IMR-90 (cell line): Measurements from ENCODE around the gene ZCCHC12. TPM values are rescaled to one million over a fixed set of nuclear protein-coding genes. Genes with fewer than 3 reads are reported as not detected.

Source experiments
- ATAC-seq: fragments of 200-7000 bp; cut with Tn5 transposase; 2 replicates; pipeline ENCODE4 v1.9.1; 2020; ENCODE audit warnings: low read depth, mild to moderate bottlenecking, moderate library complexity
- BruUV-seq: library from RNA; stranded (reverse); fragments of 400-500 nt; replicated peaks from 2 replicates; lab custom pipeline; 2021; lab: Mats Ljungman, UMichigan
- CTCF ChIA-PET: fragments of 300-600 bp; formaldehyde crosslinking; extraction: SDS; loops from one replicate; lab custom pipeline; 2021; ENCODE audit warnings: antibody characterized with exemption; lab: Yijun Ruan, JAX
- POLR2A ChIA-PET: fragments of 300-600 bp; sonication (Branson Sonifier 250); formaldehyde crosslinking; loops from one replicate; lab custom pipeline; 2022; ENCODE audit warnings: antibody characterized with exemption; ENCODE audit not compliant: unreplicated experiment; lab: Charles Lee
- DNase-seq: peaks from one replicate; pipeline ENCODE4 v3.0.0; 2013
- H2AFZ ChIP-seq: replicated peaks from 2 replicates; pipeline ENCODE3; 2013; ENCODE audit warnings: low read length, mild to moderate bottlenecking; ENCODE audit not compliant: poor library complexity
- H2AK5ac ChIP-seq: 2 replicates; pipeline ENCODE4 v1.6.1; 2013; ENCODE audit warnings: low read depth, low read length, inconsistent platforms
- H2AK9ac ChIP-seq: replicated peaks from 2 replicates; pipeline ENCODE3; 2013; ENCODE audit warnings: mild to moderate bottlenecking, low read depth, low read length, moderate library complexity; ENCODE audit not compliant: poor library complexity
- H2BK120ac ChIP-seq: 2 replicates; pipeline ENCODE4 v1.6.1; 2013; ENCODE audit warnings: low read depth, low read length, inconsistent platforms
- H2BK15ac ChIP-seq: 3 replicates; pipeline ENCODE4 v1.6.1; 2013; ENCODE audit warnings: low read depth, low read length, inconsistent platforms
- H2BK20ac ChIP-seq: 2 replicates; pipeline ENCODE4 v1.6.1; 2013; ENCODE audit warnings: low read depth, mild to moderate bottlenecking, inconsistent platforms, low read length, moderate library complexity
- H2BK5ac ChIP-seq: 2 replicates; pipeline ENCODE4 v1.6.1; 2013; ENCODE audit warnings: mild to moderate bottlenecking, low read depth, low read length, inconsistent platforms; ENCODE audit not compliant: poor library complexity, severe bottlenecking
- H3K14ac ChIP-seq: replicated peaks from 2 replicates; pipeline ENCODE4 v1.6.1; 2013; ENCODE audit warnings: low read depth, low read length, inconsistent platforms
- H3K18ac ChIP-seq: 2 replicates; pipeline ENCODE4 v1.6.1; 2013; ENCODE audit warnings: low read depth, low read length, control low read depth
- H3K23ac ChIP-seq: 2 replicates; pipeline ENCODE4 v1.6.1; 2013; ENCODE audit warnings: low read depth, low read length, inconsistent platforms
- H3K27ac ChIP-seq: 2 replicates; pipeline ENCODE4 v1.5.1; 2013; ENCODE audit warnings: mild to moderate bottlenecking, control low read depth, low read length; ENCODE audit not compliant: insufficient read depth
- H3K27me3 ChIP-seq: 2 replicates; pipeline ENCODE4 v1.6.1; 2013; ENCODE audit warnings: low read length; ENCODE audit not compliant: control insufficient read depth, insufficient read depth
- H3K36me3 ChIP-seq: 2 replicates; pipeline ENCODE4 v1.6.1; 2013; ENCODE audit warnings: low read length, mixed read lengths; ENCODE audit not compliant: control insufficient read depth, insufficient read depth
- H3K4ac ChIP-seq: 2 replicates; pipeline ENCODE4 v1.6.1; 2013; ENCODE audit warnings: low read depth, low read length, inconsistent platforms
- H3K4me1 ChIP-seq: 2 replicates; pipeline ENCODE4 v1.6.1; 2013; ENCODE audit warnings: low read length, mixed read lengths; ENCODE audit not compliant: control insufficient read depth, insufficient read depth
- H3K4me2 ChIP-seq: 2 replicates; pipeline ENCODE4 v1.6.1; 2013; ENCODE audit warnings: low read depth, mild to moderate bottlenecking, control low read depth, low read length, moderate library complexity
- H3K4me3 ChIP-seq: 2 replicates; pipeline ENCODE4 v1.5.1; 2013; ENCODE audit warnings: low read depth, mild to moderate bottlenecking, control low read depth, low read length, moderate library complexity; ENCODE audit not compliant: insufficient read depth
- H3K56ac ChIP-seq: 2 replicates; pipeline ENCODE4 v1.6.1; 2013; ENCODE audit warnings: low read length, inconsistent platforms; ENCODE audit not compliant: insufficient read depth; ENCODE audit errors: extremely low read depth
- H3K79me1 ChIP-seq, 2 experiments: 2 replicates each; pipeline ENCODE4 v1.6.1; 2013; ENCODE audit warnings: low read length in 2 of 2, inconsistent platforms in 1 of 2, low read depth in 1 of 2
- H3K9ac ChIP-seq: 2 replicates; pipeline ENCODE4 v1.6.1; 2013; ENCODE audit warnings: low read depth, low read length, control low read depth
- H3K9me1 ChIP-seq: 2 replicates; pipeline ENCODE4 v1.6.1; 2013; ENCODE audit warnings: low read length, inconsistent platforms; ENCODE audit not compliant: insufficient read depth
- H3K9me3 ChIP-seq: 2 replicates; pipeline ENCODE4 v1.6.1; 2013; ENCODE audit warnings: low read length; ENCODE audit not compliant: control insufficient read depth, insufficient read depth
- H4K20me1 ChIP-seq: 2 replicates; pipeline ENCODE4 v1.6.1; 2013; ENCODE audit warnings: low read length, inconsistent platforms; ENCODE audit not compliant: insufficient read depth
- H4K5ac ChIP-seq: 2 replicates; pipeline ENCODE4 v1.6.1; 2013; ENCODE audit warnings: mild to moderate bottlenecking, low read depth, low read length, control low read depth
- H4K8ac ChIP-seq, 2 experiments: 2 replicates each; pipeline ENCODE4 v1.6.1; 2013; ENCODE audit warnings: low read depth in 2 of 2, low read length in 2 of 2, control low read depth in 1 of 2, inconsistent platforms in 1 of 2
- H4K91ac ChIP-seq: 2 replicates; pipeline ENCODE4 v1.6.1; 2013; ENCODE audit warnings: low read depth, low read length, inconsistent platforms; ENCODE audit not compliant: insufficient read depth
- FOS ChIP-seq: fragments of 150-350 bp; IDR thresholded peaks from 2 replicates; pipeline ENCODE4 v1.6.1; 2016; ENCODE audit warnings: low read depth, low read length
- NFE2L2 ChIP-seq: fragments of 150-350 bp; IDR thresholded peaks from 2 replicates; pipeline ENCODE4 v1.6.1; 2016; ENCODE audit warnings: low read depth, mild to moderate bottlenecking, low read length
- RCOR1 ChIP-seq: IDR thresholded peaks from 2 replicates; pipeline ENCODE4 v1.6.1; 2012; ENCODE audit warnings: mild to moderate bottlenecking, low read length, improper control_type of control experiment; ENCODE audit not compliant: insufficient replicate concordance
- WGBS, 2 experiments: methylation state at CpG; one replicate each; pipeline versions ENCODE4 v1.1.5 to v1.1.7; 2013; ENCODE audit warnings: missing lambda C conversion rate in 2 of 2; ENCODE audit not compliant: insufficient read length in 1 of 2; ENCODE audit errors: extremely low coverage in 2 of 2; 5-methylcytosine and 5-hydroxymethylcytosine counted together
- dilution Hi-C: fragments of 300-500 bp; cut with HindIII; formaldehyde crosslinking; loops from one replicate; pipeline ENCODE4 v1.14.3; 2018; ENCODE audit warnings: low sequenced_read_pairs; ENCODE audit not compliant: unreplicated experiment
- in situ Hi-C: fragments of 300-500 bp; cut with MboI; formaldehyde crosslinking; loops from 3 replicates; pipeline ENCODE4 v1.14.3; 2019; ENCODE audit warnings: low sequenced_read_pairs, inconsistent platforms, mixed read lengths
- intact Hi-C: fragments of 100-400 bp; cut with micrococcal nuclease; formaldehyde crosslinking; loops from 2 replicates; pipeline ENCODE4 v1.10.0; 2022
- polyA plus RNA-seq, 3 experiments: library from polyadenylated mRNA; depleted of rRNA; stranded (reverse); fragments of >200 nt; gene quantifications; 2 replicates each; pipeline ENCODE4 v1.2.3, GENCODE V29; 2012; ENCODE audit warnings: low replicate concordance in 1 of 3
- total RNA-seq: library from RNA; depleted of rRNA; stranded (reverse); fragments of >200 nt; gene quantifications from 2 replicates; pipeline ENCODE4 v1.2.3, GENCODE V29; 2012
- TF ChIP-seq, protein P1 (sequence below): fragments of 150-350 bp; IDR thresholded peaks from 2 replicates; pipeline ENCODE4 v1.6.1; 2017; ENCODE audit warnings: mild to moderate bottlenecking, antibody characterized with exemption, low read length, low read depth

ZCCHC12 gene
- total and polyA plus RNA-seq, 2 of the 4 experiments (the other 2 are of a cell fraction): under 0.01 to 0.07 TPM

DNA sequence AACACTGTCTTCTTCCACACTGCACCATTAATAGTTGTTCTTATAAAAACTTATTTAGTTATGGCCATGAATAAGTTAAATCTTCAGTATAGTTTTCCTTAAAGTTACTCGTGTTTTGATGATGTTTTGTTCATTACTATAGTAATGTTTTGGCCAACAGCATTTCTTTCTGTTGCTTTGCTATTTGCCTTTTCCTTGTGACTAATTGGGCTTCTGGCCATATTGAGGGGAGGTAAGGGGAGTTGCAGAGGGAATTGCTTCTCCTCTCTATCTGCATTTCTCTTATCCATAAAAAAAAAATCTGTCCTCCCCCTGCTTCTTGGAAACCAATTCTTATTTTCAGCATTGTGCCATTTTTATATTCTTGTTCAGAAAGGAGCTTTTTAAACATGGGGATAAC, 42.7 kb upstream of the ZCCHC12 start:
- intact Hi-C loops: no loop called here
- H3K36me3 ChIP-seq: no peaks in the 10 kb centered on the region

More for the DNA sequence above, 42.7 kb upstream of the ZCCHC12 start:
- H3K9ac ChIP-seq: no peak overlapping the region
- H3K23ac ChIP-seq: no peak overlapping the region
- H3K79me1 ChIP-seq: no peaks in the 10 kb centered on the region; a peak in 1 of 4 replicates
- no peak overlapping the region for H4K91ac ChIP-seq
- no peak overlapping the region for H2BK15ac ChIP-seq
- H3K9me3 ChIP-seq: no peaks in the 10 kb centered on the region
- no peak overlapping the region for H2AK9ac ChIP-seq
- H2BK120ac ChIP-seq: no peak overlapping the region
- no peak overlapping the region for H3K18ac ChIP-seq
- H2AFZ ChIP-seq: no peak overlapping the region
- ATAC-seq (no peak), DNase-seq (peak; percentile 24)
- no peak overlapping the region for H2BK5ac ChIP-seq
- in situ Hi-C loops: no loop called here
- no peak overlapping the region for H3K4me3 ChIP-seq
- ChIA-PET POLR2A (no interaction called here), CTCF (interaction anchor here (0.6 kb wide), 1 partner anchor 136 kb away, joined by 3 read pairs; no protein-coding TSS in a partner anchor)
- H3K56ac ChIP-seq: no peak overlapping the region
- no peak overlapping the region for H4K8ac ChIP-seq
- H2AK5ac ChIP-seq: no peak overlapping the region
- no peak overlapping the region for H3K14ac ChIP-seq
- H3K4me2 ChIP-seq: no peak overlapping the region
- no CpG with 5 or more reads among the region's 1 CpG for WGBS, 2 experiments
- TF ChIP-seq, protein P1, sequence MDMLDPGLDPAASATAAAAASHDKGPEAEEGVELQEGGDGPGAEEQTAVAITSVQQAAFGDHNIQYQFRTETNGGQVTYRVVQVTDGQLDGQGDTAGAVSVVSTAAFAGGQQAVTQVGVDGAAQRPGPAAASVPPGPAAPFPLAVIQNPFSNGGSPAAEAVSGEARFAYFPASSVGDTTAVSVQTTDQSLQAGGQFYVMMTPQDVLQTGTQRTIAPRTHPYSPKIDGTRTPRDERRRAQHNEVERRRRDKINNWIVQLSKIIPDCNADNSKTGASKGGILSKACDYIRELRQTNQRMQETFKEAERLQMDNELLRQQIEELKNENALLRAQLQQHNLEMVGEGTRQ: no peak
- TF ChIP-seq NFE2L2 (no peak), RCOR1 (no peak), FOS (no peak)
- H3K4ac ChIP-seq: no peak overlapping the region
- H4K20me1 ChIP-seq: no peaks in the 10 kb centered on the region
- H3K27me3 ChIP-seq: no peaks in the 10 kb centered on the region
- BruUV-seq: no TSS peak
- no peaks in the 10 kb centered on the region; the same call in 1 of the 2 replicates for H3K4me1 ChIP-seq
- H3K27ac ChIP-seq: no peak overlapping the region
- no peak overlapping the region for H4K5ac ChIP-seq
- no peaks in the 10 kb centered on the region for H3K9me1 ChIP-seq
- dilution Hi-C loops: no loop called here
- H2BK20ac ChIP-seq: no peak overlapping the region
